GM12878 (cell line): Measurements from ENCODE around the gene MATN4. TPM values are rescaled to one million over a fixed set of nuclear protein-coding genes. Genes with fewer than 3 reads are reported as not detected.

Experiments
- REST ChIP-seq: IDR thresholded peaks from 2 replicates; pipeline ENCODE4 v1.6.1; 2012; ENCODE audit warnings: mild to moderate bottlenecking, low read depth, low read length
- ZNF687 ChIP-seq: fragments of 450-650 bp; IDR thresholded peaks from 2 replicates; pipeline ENCODE4 v1.6.1; 2017; ENCODE audit warnings: mild to moderate bottlenecking, moderate library complexity
- polyA plus RNA-seq, 11 experiments: library from polyadenylated mRNA; depleted of rRNA in 4 of 11; unstranded in 6 of 11; stranded (reverse) in 5 of 11; fragments of >200 nt; fragmentation: Nextera tagmentation in 4 of 11; fragmentation: Illumina TruSeq in 1 of 11; extraction: Ambion mirVana in 4 of 11; extraction: Trizol in 1 of 11; gene quantifications; 1 replicate in 1 of 11; 2 replicates in 10 of 11; pipeline versions ENCODE4 v1.2.1 to v1.2.3, GENCODE V29; 2011 to 2016; ENCODE audit warnings: inconsistent platforms in 2 of 11, missing spikeins in 2 of 11, low read depth in 1 of 11
- total RNA-seq, 4 experiments: library from RNA; depleted of rRNA in 3 of 4; stranded (reverse); fragments of >200 nt in 3 of 4; fragmentation: Illumina TruSeq in 1 of 4; extraction: Trizol in 1 of 4; gene quantifications; 2 replicates each; pipeline versions ENCODE4 v1.2.1 to v1.2.3, GENCODE V29; 2013 to 2021

The MATN4 gene
- total and polyA plus RNA-seq, 10 of the 15 experiments (the other 5 are each of a cell fraction or from before 2014, with no cell fraction given): 0.10 to 0.15 TPM; not detected in 8

- TF ChIP-seq ZNF687 (no peak), REST (no peak)
Measured at GRCh38 chr20:45316150-45317080, 8.3 kb upstream of the MATN4 start (continued).
